CD4-positive, alpha-beta T cell treated with Interleukin-2 at 100 ng/mL for 4 hours (primary cell): ENCODE measurements around the gene RRP15.

ENCODE experiments used
- DNase-seq: peaks from one replicate; pipeline ENCODE4 v3.0.0-alpha.2; 2020; ENCODE audit warnings: low spot score

RRP15 gene

GRCh38 chr1:218362418-218363076 lies 77.5 kb downstream of the RRP15 start:
- no peak for DNase-seq

- no peak for DNase-seq
These were observed 78.0 kb downstream of the RRP15 start for GRCh38 chr1:218363141-218363540.

- no peak for DNase-seq
These were observed 79.1 kb downstream of the RRP15 start for GRCh38 chr1:218364028-218364710.

- DNase-seq: no peak
These were observed 80.3 kb downstream of the RRP15 start for GRCh38 chr1:218365226-218365999.

DNA sequence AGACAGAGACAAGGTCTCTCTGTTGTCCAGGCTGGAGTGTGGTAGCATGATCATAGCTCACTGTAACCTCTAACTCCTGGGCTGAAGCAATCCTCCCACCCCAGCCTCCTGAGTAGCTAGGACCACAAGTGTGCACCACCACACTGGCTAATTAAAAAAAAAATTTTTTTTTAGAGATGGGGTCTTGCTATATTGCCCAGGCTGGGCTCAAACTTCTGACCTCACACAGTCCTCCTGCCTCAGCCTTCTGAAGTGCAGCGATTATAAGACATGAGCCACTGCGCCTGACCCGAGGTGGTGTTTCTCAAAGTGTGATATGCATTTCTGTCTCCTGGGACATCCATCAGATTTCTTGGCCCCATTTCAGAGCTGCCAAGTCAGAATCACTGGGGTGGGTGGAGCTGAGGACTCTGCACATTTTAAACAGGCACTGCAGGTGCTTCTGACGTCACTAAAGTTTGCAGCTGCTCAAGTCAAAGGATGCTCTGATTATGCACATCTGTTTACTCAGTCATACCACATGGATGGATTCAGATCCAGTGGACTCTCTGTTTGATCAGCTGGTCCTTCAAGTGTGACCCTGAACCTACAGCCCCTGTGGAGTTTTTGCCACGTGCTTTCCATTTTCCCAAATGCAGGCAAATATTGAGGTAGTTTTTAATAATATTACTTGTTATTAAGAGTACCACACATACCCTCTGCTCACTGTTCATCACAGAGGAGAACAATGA lies 81.4 kb downstream of the RRP15 start:
- DNase-seq: no peak

- no peak for DNase-seq
These were observed 82.0 kb downstream of the RRP15 start for GRCh38 chr1:218367118-218367517.

- DNase-seq: no peak
These were observed 83.6 kb downstream of the RRP15 start for GRCh38 chr1:218368686-218369085.

- DNase-seq: no peak
These were observed 84.8 kb downstream of the RRP15 start for GRCh38 chr1:218369688-218370511.

DNA sequence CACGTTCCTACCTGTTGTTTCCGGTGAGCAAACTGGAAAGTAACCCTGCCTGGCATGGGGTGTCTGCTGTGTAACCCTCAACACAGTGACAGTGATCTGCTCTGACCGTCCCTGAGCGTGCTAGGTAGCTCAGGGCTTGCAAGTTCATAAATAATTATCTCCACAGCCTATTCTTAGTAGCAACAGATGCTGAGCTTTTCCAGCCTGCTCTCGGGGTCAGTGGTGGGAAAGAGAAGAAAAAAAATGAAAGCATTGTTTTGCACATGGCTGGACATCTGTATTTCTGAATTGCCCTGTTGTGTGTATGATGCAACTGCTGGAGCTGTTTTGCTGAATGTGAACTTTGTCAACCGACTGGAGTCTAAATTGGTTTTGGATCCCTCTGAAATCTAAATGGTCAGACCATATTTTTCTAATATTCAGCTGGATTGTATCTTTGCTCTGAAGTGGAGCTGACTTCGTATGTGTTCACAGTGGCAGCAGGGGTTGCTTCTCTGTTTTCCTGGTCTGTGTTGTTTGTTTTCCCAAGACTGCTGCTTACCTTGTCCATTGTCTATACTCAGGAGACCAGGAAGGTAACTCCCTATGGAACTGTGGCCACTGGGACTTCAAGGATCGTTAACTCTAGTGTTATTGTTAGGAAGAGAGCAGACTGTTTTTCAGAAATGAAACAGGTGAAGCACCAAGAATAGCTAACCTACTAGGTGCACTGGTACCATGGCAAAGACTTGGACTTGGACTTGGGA lies 87.0 kb downstream of the RRP15 start:
- no peak for DNase-seq

GRCh38 chr1:218374401-218375353 lies 89.6 kb downstream of the RRP15 start:
- no peak for DNase-seq

- DNase-seq: no peak
These were observed 91.6 kb downstream of the RRP15 start for GRCh38 chr1:218376722-218377121.

DNA sequence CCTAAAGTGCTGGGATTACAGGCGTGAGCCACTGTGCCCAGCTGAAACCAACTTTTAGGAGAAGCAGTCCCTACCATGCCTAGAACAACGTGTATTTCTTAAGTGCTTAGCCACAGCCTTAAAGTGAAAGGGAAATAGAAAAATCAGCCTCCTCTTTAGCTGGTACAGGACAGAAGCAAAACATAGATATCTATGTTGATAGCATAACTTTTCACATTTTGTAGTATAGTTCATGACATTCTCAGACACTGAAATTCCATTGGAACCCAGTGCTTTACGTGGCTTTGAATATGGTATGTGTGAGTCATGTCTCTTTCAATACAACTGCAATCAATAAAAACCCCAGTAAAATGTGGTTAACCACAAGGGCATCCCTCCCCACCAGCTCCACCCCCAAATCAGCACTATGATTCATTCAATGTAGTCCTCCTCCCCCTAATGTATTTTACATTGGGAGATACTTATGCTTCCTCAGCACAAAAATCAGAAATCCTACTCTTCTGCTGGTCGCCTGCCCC lies 92.1 kb downstream of the RRP15 start:
- peak; percentile 59 for DNase-seq

- DNase-seq: no peak
These were observed 95.3 kb downstream of the RRP15 start for GRCh38 chr1:218380125-218380977.

DNA sequence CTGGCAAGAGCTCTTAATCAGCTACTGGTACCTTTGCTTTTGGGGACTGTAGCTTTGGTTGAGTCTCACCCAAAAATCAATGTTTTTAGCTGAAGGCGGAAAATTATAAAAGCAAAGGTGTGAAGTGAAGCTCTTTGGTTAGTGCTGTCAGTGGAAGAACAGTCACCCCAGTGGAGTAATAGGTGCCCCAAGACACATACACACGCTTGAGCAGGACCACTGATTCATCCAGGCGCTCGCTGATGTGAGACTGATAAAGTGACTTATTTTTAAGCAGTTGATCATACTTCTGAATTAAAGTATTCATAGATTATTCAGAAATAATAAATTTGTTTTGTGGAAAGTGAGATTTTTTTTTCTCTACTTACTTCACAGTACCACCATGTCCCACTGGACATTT lies 97.2 kb downstream of the RRP15 start:
- DNase-seq: no peak

DNA sequence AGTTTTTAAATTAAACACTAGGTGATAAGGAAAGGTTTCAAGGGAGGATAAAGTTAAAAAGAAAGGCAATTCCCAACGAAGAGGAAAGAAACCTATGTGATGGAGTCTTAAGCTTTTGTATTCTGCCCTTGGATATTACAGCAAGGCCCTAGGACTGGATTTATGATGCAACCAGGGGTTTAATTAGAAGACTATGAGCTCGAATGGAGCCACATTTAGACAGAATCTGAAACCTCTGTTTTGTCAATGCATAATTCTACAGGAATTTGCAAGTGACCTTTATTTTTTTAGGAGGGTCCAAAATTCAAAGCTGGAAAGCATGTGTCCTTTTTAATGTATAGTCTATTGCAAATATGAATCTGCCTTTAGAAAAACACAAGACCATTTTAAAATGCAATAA lies 98.0 kb downstream of the RRP15 start:
- no peak for DNase-seq

DNA sequence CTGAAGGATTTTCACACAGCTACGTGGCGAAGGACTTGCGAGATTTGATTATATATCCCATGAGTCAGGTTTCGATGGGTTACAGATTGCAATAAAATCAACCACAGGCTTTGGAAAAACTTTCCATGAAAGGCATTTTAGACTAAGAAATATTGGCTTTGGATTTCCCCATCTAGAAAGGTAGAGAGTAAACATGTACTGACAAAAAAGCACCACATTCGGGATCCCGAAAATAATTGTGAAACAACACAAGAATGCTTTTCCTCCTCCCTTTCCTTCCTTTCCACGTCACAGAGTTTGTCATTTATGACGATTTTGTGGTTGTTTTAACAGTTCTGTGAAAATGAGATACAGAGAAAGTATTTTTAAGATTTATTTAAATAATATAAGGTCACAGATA lies 98.6 kb downstream of the RRP15 start:
- no peak for DNase-seq

- no peak for DNase-seq
These were observed 99.5 kb downstream of the RRP15 start for GRCh38 chr1:218384581-218384993.
